ENCODE data around the gene G6PC2. TPM values are rescaled to one million over a fixed set of nuclear protein-coding genes. Genes with fewer than 3 reads are reported as not detected.

The G6PC2 gene
- total and polyA plus RNA-seq, 2 of the 8 experiments (the other 6 are each of a cell fraction or from before 2014, with no cell fraction given) = not detected

- CTCF ChIA-PET (ENCODE audit: partially characterized antibody) = interaction anchor here (1.0 to 3.8 kb wide), 3 partner anchors 9 to 22 kb away, joined by 4 to 32 read pairs (median 6); no protein-coding TSS in a partner anchor
- no peak for FAIRE-seq
Measured at GRCh38 chr2:168939061-168939460, 38.0 kb downstream of the G6PC2 start.

More at GRCh38 chr2:168939061-168939460, 38.0 kb downstream of the G6PC2 start:
- Histone ChIP-seq H3K4me3 (ENCODE audit: extremely low read depth in 1 of 4, insufficient read depth in 2 of 4, low read depth in 3 of 4, low read length in 4 of 4) (no peak overlapping the region), H4K91ac (replicated peaks; ENCODE audit: insufficient read length, low read length) (no peak overlapping the region), H3K9ac (replicated peaks in 1 of 4; ENCODE audit: extremely low read depth in 1 of 4, low read depth in 3 of 4, low read length in 3 of 4) (no peak overlapping the region), H2BK120ac (replicated peaks; ENCODE audit: low read depth, low read length) (no peak overlapping the region), H3K27me3 (replicated peaks in 1 of 4; ENCODE audit: control insufficient read depth in 3 of 4, extremely low read depth in 1 of 4, insufficient read depth in 3 of 4, low read length in 3 of 4) (no peaks in the 10 kb centered on the region), H3K56ac (replicated peaks; ENCODE audit: insufficient read length, low read depth, low read length) (no peak overlapping the region), H2AFZ (ENCODE audit: low read length) (no peak overlapping the region), H3K4ac (replicated peaks; ENCODE audit: insufficient read length, low read depth, low read length) (no peak overlapping the region), H3K9me3 (ENCODE audit: insufficient read depth in 2 of 2, low read depth in 1 of 2, low read length in 1 of 2) (no peaks in the 10 kb centered on the region), H3K79me2 (ENCODE audit: control insufficient read depth in 1 of 2, insufficient read depth in 2 of 2, low read length in 2 of 2) (no peaks in the 10 kb centered on the region), H4K5ac (ENCODE audit: insufficient read length, low read depth, low read length) (no peak overlapping the region), H2BK20ac (ENCODE audit: low read length) (no peak overlapping the region), H2AK5ac (ENCODE audit: low read depth, low read length) (no peak overlapping the region), H3K4me1 (replicated peaks in 1 of 4; ENCODE audit: control insufficient read depth in 3 of 4, insufficient read depth in 4 of 4, low read length in 3 of 4) (no peaks in the 10 kb centered on the region), H3K23ac (ENCODE audit: insufficient read length) (no peak overlapping the region), H2BK15ac (ENCODE audit: low read length) (no peak overlapping the region), H3K18ac (ENCODE audit: extremely low read depth, low read length) (no peak overlapping the region), H2BK5ac (ENCODE audit: low read depth, low read length) (no peak overlapping the region), H3K27ac (ENCODE audit: low read depth, low read length) (no peak overlapping the region), H3K14ac (ENCODE audit: insufficient read length) (no peak overlapping the region), H4K20me1 (replicated peaks in 1 of 2; ENCODE audit: control insufficient read depth in 1 of 2, insufficient read depth in 2 of 2, low read length in 2 of 2) (no peaks in the 10 kb centered on the region), H2BK12ac (ENCODE audit: low read depth, low read length) (no peak overlapping the region), H4K8ac (ENCODE audit: extremely low read depth, insufficient read depth, low read length) (no peak overlapping the region), H3K23me2 (ENCODE audit: low read depth, low read length) (no peaks in the 10 kb centered on the region), H3K36me3 (ENCODE audit: control insufficient read depth in 2 of 4, insufficient read depth in 4 of 4, low read length in 3 of 4) (no peaks in the 10 kb centered on the region; a peak in 1 of 8 replicates), H3K79me1 (ENCODE audit: low read depth, low read length) (no peaks in the 10 kb centered on the region), H3K4me2 (ENCODE audit: insufficient read depth in 1 of 2, low read depth in 2 of 2, low read length in 2 of 2) (no peak overlapping the region)
- TF ChIP-seq RBBP5 (IDR thresholded peaks at IDR 0.05; ENCODE audit: borderline replicate concordance, low read depth, low read length) (no peak), TAF7 (optimal IDR thresholded peaks at IDR 0.05; ENCODE audit: borderline replicate concordance, low read depth, low read length) (no peak), SIRT6 (IDR thresholded peaks at IDR 0.05; ENCODE audit: low read length) (no peak), SIX5 (IDR thresholded peaks at IDR 0.05; ENCODE audit: low read depth, low read length) (no peak), KDM4A (IDR thresholded peaks at IDR 0.05; ENCODE audit: low read depth, low read length, severe bottlenecking) (no peak), NANOG (IDR thresholded peaks at IDR 0.05; ENCODE audit: insufficient read depth, low read depth, low read length, poor library complexity, severe bottlenecking) (no peak), CBX5 (IDR thresholded peaks at IDR 0.05; ENCODE audit: low read depth, low read length) (no peak), SP1 (IDR thresholded peaks at IDR 0.05; ENCODE audit: low read depth, low read length) (no peak), CHD1 (IDR thresholded peaks at IDR 0.05; ENCODE audit: low read depth, low read length) (no peak), POLR2AphosphoS5 (IDR thresholded peaks at IDR 0.05; ENCODE audit: low read depth, low read length) (no peak), MAFK (IDR thresholded peaks at IDR 0.05; ENCODE audit: low read depth, low read length) (no peak), POU5F1 (IDR thresholded peaks at IDR 0.05; ENCODE audit: low read depth, low read length) (no peak), USF2 (IDR thresholded peaks at IDR 0.05; ENCODE audit: low read length) (no peak)
- POLR2A ChIA-PET (ENCODE audit: partially characterized antibody) = no interaction called here
- DNase-seq (ENCODE audit: low read depth in 1 of 2, low spot score in 2 of 2) = no peak
- WGBS, 2 experiments (ENCODE audit: extremely low coverage in 1 of 2, insufficient coverage in 1 of 2, insufficient read length in 1 of 2, insufficient replicate concordance in 2 of 2, low coverage in 1 of 2, low lambda C conversion rate in 2 of 2, missing lambda C conversion rate in 1 of 2) = 89% methylated on average over 1 of the region's 1 CpG; no CpG with 5 or more reads in 1 of the 2 experiments
